HG02884 (cell line): ENCODE data around the gene PRR29.
A peak's percentile ranks its signal among the peaks of the same experiment; 100 is the strongest.

ENCODE experiments used
- ATAC-seq: cut with Tn5 transposase; IDR thresholded peaks from one replicate; pipeline ENCODE4 v1.9.1; 2021; ENCODE audit warnings: mild to moderate bottlenecking, moderate library complexity; ENCODE audit not compliant: unreplicated experiment

Gene PRR29

DNA sequence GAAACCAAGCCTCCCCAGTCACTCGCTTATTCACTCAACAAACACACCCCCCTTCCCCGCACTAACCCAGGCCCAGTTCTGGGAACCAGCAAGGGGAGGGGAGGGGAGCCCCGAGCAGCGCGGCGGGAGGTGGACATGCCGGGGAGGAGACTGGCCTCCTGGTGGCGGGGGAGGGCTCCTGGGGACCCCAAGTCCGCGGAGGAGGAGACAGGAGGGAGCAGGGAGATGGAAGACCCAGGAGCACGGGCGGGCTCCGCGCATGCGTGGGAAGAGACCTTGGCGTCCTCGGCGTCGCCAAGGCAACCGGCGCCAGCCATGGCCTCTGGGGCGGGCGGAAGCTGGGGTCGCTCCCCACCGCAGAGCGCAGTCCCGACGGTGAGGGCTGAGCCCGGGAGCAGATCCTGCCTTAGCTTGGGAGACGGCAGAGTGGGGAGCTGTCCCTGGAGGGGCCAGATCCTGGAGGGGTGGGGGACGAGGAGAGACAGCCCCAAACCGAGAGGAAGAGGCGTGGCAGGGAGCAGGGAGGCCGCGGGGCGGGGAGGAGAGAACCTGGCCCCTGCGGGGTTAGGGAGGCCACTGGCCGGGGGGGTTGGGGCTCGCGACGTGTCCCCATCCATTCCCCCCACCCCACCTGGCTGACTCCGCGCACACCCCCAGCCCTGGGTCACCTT is at the start of gene PRR29:
Gene PRR29, plus strand, starts transcription at position 302 of the 671 bp plus-strand sequence. Its CDS starts 14 bp downstream, at position 316.
- ATAC-seq: no peak

DNA sequence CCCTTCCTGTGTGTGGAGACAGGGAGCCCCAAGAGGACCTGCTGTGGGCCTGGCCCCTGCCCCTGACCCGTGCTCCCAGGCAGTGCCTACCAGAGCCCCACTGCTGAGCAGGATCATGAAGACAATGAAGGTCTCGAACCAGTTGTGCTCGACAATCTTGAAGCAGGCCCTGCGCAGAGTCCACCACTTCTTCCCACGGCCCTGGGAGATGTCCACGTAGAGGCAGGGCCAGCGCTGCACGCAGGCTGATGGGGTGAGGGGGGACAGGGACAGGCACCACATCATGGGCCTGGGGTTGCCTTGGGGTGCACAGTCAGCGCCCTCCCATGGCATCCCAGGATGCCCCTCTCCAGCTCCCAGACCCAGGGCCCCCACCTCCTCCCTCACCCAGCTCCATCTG is 49.6 kb upstream of the PRR29 start:
- no peak for ATAC-seq

DNA sequence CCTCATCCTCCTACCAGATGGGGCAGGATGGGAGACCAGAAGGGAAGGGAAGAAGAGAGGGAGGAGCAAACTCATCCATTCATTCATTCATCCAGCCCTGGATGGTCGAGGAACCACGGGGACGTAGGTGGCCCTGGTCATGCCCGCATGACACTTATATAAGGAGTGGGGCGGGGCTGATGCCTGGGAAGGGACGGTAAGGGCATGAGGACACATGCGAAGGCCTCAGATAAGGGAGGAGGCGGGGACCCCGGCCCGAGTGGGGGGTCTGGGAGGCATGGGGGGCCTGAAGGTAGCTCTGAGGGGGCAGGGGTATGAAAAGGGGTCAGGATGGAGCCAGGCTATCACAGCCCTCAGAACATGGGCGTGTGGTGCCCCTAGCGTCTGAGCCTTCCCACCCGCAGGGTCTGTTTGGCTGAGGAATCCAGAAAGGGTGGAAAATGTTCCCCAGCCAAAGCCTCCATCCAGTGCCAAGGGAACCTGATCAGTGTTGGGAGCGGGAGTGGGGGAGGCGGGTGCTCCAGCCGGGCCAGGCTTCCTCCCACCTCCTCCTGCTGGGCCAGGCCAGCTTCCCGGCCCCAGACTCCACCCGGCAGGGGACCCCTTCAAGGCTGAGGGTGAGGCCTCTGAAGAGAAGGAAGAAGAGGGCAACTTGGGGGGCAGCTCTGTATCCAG is 48.4 kb upstream of the PRR29 start:
- ATAC-seq: no peak

DNA sequence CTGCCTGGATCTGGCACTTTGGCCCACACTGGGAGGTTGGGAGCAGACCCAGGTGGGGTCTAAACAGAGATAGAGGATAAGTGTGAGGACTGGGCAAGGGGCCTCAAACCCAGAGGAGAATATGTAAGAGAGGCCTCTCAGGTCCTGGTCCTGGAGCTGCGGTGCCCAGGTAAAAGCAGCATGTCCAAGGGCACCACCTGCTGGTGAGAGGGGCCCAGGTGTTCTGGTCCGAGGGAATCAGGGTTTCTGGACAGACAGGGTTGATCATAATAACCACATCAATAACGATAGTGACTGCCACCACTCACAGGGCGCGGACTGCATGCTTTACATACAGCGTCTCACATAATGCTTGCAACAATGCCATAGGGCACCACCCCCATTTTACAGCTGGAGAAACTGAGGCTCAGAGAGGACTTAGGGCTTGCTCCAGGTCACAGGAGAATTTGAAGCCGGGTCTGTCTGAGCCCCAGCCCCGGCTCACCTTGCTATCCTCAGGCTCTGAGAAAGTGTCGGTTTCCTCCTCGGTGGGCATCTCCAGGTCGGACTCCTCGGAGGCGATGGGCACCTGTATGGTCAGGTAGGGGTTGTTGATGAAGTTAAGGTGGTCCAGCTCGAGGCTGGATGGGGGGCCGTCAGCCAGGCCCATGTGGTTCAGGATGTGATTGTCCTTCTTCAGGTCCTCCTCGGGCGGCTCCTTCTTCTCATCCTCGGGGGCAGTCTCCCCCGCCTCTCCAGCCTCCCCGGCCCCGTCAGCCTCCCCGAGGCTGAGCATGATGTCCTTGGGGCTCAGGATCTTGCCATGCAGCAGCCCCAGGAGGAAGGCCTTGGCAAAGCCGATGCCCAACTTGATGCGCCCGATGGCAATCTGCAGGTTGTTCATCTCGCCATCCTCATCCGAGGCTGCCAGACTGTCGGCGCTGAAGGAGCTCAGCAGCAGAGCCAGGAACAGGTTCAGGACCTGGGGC is 46.9 kb upstream of the PRR29 start:
- no peak for ATAC-seq

DNA sequence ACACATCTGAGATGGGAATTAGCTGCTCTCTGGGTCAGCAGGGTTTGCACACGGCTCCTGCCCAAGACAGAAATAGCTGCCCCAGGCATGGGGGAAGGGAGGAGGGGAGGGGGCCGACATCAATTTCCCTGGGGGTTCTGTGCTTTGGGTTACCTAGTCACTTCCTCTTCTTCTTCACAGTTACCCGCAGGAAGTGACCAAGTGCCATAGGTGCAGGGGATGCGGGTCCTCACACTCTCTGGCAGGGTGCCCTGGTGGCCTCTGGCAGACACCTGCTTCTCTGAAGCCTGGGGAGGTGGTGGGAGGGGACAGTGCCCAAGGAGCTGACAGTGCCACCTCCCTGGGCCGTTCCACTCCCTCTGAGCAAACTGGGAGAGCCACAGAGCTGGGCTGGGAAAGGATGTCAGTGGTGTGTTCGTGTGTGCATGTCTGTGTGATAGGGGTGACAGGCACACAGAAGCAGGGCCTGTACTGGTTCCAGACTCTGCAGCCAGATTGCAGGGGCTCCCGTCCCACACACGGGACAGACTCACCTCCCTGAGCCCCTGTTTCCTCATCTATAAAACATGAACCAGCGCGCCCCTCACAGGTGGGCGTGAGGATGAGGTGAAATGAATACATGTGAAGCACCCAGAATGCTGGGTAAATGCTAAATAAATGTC is 43.6 kb upstream of the PRR29 start:
- ATAC-seq: no peak

DNA sequence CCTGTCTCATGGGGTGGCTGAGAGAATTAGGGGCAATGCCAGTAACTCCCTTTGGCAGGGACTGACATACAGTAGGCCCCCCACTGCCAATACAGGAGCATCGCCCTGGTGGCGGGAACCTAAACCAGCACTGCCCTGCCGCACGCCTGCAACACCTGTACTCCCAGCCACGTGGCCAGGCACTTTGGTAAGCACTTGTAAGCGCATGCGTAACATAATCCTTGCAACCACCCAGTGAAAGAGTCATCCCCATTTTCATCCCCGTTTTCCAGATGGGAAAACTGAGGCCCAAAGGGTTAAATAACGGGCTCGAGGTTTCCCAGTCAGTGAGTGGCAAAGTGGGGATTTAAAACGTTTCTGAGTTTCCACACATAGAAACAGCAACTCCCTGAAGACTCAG is 42.9 kb upstream of the PRR29 start:
- ATAC-seq: no peak

DNA sequence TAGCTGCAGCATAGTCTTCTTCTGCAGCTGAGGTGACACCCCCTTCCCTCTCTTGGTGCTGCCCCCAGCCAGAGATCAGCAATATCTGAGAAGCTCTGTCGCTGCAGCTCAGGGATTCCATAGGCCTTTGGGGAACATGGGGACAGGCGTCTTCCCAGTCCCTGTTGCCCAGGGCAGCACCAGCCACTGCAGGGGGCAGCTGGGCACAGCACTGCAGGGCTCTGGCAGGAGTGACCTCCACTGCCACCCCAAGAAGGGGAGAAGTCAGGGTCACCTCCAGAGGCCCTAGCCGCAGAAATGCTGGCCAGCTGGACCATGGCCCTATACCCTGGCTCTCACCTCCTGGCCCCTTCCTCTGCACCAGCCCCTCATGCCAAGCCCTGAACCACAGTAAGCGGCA is 42.4 kb upstream of the PRR29 start:
- ATAC-seq: no peak

DNA sequence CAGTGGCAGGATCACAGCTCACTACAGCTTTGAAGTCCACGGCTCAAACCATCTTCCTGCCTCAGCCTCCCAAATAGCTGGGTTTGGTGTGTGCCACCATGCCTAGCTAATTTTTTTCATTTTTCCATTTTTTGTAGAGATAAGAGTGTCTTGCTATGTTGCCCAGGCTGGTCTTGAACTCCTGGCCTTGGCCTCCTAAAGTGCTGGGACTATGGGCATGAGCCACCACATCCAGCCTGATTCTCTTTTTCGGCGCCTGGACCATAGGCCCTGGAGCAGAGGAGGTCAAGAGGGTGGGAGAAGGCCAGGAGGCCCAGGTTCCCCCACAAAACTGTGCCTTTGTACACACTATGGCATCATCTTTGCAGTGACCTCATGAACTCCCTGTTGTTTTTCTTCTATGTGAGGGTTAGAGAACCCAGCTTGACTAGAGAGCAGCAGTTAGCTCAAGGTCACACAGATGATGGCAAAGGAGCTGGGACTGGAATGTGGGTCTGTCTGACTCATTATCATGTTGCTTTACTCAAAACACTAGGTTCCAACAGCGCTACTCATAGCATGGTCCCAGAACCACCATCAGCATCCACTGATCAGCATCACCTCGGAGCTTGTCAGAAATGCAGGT is 41.7 kb upstream of the PRR29 start:
- ATAC-seq: no peak

DNA sequence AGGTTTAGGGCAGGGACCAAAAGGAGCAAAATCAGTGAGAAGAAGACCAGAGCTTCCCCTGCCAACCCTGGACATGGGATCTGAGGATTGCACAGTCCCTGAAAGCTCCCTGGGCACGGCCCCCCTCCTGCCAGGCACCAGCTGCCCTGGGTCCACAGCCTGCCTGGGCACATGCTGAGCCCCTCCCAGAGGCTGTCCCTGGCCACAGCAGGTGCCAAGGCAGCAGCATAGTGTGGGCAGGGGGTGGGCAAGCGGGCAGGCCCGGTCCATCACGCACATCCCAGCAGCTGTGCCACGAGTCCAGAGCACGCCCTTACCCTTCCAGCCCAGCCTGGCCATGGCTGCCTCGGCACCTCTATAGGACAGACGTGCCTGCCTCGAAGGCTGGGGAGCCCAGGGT is 38.1 kb upstream of the PRR29 start:
- no peak for ATAC-seq

DNA sequence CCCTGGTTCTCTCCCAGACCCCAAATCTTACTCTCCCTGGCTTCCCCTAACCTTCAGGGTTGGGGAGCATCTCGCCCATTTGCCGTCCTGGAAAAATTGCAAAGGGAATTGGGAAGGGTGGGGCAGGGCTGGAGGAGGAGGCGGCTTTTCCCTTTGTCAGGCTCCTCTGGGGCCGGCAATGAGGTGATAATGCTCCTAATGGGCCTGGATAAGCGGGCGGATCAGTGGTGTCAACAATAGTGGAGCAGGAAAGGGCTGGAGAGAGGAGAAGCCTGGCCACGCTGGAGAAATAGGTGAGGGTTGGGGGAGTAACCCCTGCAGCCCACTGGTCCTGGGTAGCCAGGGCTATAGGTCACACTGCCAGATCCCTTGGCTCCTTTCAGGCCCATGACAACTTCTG is 37.7 kb upstream of the PRR29 start:
- ATAC-seq: no peak

DNA sequence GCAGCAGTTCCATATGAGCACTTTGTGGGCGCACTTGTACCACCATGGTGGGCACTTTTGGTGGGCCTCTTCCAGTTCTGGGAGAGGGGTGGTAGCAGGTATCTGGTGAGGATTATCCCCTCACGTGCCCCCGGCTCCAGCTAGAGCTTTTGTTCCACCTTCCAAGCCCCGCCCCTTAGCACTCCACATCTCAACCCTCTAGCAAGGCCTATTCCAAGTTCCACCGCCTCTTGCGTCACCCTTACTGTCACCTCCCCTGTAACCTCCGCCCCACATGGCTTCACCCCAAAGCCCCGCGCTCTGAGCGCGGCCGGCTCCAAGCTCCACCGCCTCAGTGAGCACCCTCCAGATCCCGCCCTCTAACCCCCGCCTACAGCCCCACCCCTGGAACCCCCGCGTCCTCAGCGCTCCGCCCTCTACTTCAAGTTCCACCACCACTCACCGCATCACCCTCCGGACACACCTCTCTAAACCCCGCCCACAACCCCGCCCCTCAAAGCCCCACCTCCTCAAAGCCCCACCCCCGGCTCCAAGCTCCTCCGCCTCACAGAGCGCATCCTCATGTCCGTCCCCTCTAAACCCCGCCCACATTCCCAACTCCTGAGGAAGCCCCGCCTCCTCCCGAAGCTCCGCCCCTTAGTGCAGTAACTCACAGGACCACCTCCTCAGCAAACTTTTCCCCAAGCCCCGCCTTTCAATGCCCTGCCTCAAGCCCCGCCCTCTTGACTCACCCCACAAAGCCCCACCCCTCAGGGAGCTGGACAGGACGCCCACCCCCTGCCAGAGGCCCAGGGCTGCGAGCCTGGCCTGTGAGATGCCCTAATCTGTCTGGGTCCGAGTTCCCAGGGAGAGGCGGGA is 36.6 kb upstream of the PRR29 start:
- ATAC-seq: no peak

DNA sequence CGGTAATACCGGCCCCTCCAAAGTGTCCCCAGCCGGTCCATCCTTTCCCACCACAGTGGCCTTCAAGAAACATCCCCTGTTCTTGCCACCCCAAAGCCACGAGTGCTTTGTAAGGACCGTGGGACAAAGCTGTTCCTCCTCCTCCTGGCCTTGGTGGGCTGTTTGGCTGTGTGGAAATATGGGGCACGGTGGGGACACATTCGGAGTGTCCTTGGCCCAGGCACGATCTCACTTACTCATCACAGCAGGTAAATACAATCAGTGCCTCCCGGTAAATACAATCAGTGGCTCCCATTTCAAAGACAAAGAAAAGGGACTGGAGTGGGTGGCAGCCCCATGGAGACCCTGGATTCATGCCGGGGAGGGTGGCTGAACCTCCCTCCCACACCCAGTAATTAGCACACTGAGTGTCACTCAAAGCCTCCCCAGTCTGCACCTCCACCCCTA is 35.8 kb upstream of the PRR29 start:
- ATAC-seq: no peak

DNA sequence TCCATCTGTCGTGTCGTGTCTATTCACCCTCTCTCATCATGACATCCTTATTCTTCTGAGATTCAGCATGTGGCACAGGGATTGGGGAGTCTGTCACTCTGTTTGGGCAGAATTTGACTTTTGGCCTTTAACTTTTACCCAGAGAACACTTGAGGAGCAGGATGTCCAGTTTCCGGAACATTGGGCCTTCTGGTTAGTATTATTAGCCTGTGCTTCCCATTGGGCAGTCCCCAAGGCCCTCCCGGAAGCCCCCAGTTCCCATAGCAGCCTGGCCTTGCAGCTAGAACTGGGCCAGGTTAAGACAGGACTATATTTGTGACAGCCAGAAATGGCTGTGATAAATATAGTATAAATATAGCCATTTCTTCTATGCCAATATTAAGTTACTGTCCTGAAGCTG is 35.0 kb upstream of the PRR29 start:
- ATAC-seq: no peak

DNA sequence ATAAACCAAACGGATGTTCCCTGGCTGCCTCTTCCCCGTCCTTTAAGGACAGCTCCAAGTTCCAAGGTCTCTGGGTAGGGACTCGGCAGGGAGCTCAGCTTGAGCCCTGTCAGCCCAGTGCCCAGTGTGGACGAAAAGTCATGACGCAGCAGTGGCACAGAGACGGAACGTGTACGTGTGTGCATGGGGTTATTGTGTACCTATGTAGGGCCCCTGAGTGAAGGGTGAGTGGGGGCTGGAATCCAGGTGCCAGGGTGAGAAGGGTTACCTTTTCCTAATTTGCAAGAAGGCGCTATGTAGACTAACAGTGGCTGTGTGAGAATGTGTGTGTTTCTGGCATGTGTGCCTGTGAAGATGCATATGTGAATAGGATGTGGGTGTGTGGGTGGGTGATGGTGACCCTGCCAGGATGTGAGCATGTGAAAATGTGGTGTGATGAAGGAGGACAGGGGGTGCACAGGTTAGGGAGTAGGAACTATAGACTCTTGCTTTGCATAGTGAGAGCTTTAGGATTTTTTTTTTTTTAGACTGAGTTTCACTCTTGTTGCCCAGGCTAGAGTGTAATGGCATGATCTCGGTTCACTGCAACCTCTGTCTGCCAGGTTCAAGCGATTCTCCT is 31.4 kb upstream of the PRR29 start:
- ATAC-seq: peak; percentile 47

DNA sequence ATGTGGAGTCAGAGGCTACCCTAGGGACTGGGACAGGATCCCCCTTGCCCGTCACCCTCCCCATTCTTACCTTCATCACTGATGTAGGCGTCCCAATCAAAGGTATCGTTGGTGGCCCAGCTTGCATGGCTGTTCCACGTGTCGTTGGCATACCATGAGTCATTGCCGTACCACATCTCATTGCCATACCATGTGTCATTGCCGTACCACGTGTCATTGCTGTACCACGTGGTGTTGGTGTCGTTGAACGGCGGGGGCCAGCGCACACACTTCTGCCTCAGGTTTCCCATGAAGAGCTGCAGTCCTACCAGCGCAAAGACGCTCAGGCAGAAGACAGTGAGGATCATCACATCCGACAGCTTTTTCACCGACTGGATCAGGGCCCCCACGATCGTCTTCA is 30.2 kb upstream of the PRR29 start:
- ATAC-seq: no peak

DNA sequence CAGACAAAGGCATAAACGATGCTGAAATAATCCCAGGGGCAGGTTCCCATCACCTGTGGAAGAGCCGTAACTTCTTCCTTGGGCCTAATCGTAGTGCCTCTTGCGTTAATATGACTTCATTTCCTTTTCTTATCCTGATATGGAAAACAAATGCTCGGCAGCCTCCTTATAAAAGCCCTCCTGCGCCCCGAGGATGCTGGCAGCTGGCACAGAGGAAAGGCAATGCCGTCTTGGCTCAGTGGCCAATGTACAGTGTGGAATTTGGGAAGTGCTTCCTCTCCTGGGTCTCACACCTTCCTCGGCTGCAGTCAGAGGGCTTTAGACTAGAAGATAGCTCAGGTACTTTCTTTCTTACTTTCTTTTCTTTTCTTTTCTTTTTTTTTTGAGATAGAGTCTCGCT is 28.9 kb upstream of the PRR29 start:
- no peak for ATAC-seq

DNA sequence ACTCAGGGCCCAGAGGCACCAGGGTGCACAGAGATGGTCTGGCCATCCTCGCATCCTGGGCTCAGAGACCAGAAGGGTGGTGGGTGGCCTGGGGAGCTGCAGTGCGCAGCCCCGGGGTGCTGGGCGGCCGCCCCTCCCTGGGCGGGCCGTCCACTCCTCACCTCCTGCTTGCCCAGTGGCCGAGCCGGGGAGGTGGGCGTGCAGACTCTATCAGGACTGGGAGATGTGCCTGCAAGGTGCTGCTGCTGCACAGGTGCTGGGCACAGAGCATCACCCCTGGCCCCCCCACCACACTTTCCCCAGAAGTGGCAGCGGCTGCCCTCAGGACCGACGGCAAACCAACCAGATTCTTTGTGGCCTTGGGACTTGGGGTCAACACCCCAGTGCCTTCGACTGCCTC is 25.4 kb upstream of the PRR29 start, which contains the start of gene SCN4A:
Gene SCN4A, minus strand, starts transcription at position 123 of the 400 bp plus-strand sequence. Its CDS starts 77 bp downstream, at position 46.
- ATAC-seq: no peak

DNA sequence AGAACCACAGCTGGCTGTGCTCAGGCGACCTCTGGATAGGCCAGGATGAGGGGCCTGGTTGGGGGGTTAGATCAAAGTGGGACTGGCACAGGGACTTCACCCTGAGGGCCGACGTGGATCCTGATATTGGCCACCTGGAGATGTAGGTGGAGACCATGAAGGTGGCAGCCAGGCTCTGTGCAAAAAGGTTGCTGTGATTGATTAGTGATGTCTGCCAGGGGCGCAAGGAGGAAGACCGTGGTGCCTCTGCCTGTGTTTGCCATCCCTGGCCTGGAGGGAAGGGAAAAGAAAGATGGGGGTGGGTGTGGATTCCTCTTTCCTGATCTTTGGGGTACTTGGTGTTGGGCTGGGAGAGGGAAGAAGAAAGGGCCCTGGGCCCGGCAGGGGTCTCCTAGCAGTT is 24.9 kb upstream of the PRR29 start:
- no peak for ATAC-seq

DNA sequence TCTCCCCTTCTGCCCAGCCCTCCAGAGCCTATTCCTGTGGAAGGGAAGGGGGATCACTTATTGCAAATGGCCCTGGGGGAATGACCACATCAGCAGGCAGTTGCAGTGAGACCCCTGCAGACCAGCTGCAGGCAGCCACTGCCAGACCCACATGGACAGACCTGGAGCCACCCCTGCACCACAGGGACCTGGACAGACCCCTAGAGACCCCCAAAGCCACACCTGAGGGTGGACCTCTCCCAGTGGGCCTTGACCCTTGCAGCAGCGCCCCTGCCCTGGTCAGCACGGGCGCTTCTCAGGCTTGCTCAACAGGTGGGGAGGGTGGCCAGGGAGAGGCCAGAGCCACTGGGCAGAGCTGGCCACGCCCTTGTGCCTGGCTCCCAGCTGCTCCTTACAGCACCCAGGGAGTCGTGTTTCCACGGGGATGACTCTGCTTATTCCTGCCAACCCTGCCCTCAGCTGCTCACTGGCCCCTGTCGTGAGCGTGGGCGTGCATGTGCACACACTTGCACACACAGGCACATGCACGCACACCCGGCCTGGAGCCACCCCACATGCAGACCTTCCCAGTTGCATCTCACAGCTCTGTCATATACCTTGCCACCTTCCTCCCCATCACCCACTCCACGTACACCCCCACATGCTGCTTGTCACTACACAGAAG is 24.1 kb upstream of the PRR29 start:
- no peak for ATAC-seq
